HL-60 (cell line): ENCODE data around the gene BABAM2.

Experiments
- DNase-seq, 2 experiments: peaks; one replicate each; pipeline ENCODE4 v3.0.0-alpha.2; 2010 to 2020; ENCODE audit warnings: low read depth in 1 of 2, low spot score in 1 of 2
- H3K27ac ChIP-seq: fragments of 250-450 bp; sonication (Bioruptor Pico); replicated peaks from 2 replicates; pipeline ENCODE4 v1.5.1; 2020; ENCODE audit warnings: mild to moderate bottlenecking, moderate library complexity
- H3K27me3 ChIP-seq: fragments of 250-450 bp; sonication (Bioruptor Pico); 2 replicates; pipeline ENCODE4 v1.5.1; 2021; ENCODE audit warnings: mild to moderate bottlenecking, moderate library complexity; ENCODE audit not compliant: insufficient read depth, poor library complexity, severe bottlenecking
- H3K4me3 ChIP-seq: replicated peaks from 2 replicates; pipeline ENCODE4 v1.5.1; 2011; ENCODE audit warnings: mild to moderate bottlenecking, control low read depth, low read length; ENCODE audit not compliant: insufficient read depth
- CTCF ChIP-seq: IDR thresholded peaks from one replicate; pipeline ENCODE4 v1.5.1; 2011; ENCODE audit warnings: low read length, control low read depth, inconsistent platforms; ENCODE audit not compliant: insufficient read depth
- GABPA ChIP-seq: IDR thresholded peaks from 2 replicates; pipeline ENCODE4 v1.6.1; 2012; ENCODE audit warnings: low read depth
- POLR2AphosphoS5 ChIP-seq: IDR thresholded peaks from 2 replicates; pipeline ENCODE4 v1.6.1; 2012; ENCODE audit warnings: low read depth
- REST ChIP-seq: IDR thresholded peaks from 2 replicates; pipeline ENCODE4 v1.6.1; 2012; ENCODE audit warnings: low read depth; ENCODE audit not compliant: insufficient replicate concordance
- SPI1 ChIP-seq: IDR thresholded peaks from 2 replicates; pipeline ENCODE4 v1.6.1; 2012; ENCODE audit warnings: low read depth, mild to moderate bottlenecking, borderline replicate concordance

BABAM2 gene

GRCh38 chr2:28038722-28039121 is 148.2 kb downstream of the BABAM2 start:
- H3K27ac ChIP-seq, result no peak overlapping the region
- DNase-seq, result no peak
- no peak overlapping the region for H3K4me3 ChIP-seq
- TF ChIP-seq CTCF, result no peak
- no peak for TF ChIP-seq REST
- TF ChIP-seq SPI1, result no peak
- TF ChIP-seq GABPA, result no peak
- no peak for TF ChIP-seq POLR2AphosphoS5
- no peaks in the 10 kb centered on the region for H3K27me3 ChIP-seq

DNA sequence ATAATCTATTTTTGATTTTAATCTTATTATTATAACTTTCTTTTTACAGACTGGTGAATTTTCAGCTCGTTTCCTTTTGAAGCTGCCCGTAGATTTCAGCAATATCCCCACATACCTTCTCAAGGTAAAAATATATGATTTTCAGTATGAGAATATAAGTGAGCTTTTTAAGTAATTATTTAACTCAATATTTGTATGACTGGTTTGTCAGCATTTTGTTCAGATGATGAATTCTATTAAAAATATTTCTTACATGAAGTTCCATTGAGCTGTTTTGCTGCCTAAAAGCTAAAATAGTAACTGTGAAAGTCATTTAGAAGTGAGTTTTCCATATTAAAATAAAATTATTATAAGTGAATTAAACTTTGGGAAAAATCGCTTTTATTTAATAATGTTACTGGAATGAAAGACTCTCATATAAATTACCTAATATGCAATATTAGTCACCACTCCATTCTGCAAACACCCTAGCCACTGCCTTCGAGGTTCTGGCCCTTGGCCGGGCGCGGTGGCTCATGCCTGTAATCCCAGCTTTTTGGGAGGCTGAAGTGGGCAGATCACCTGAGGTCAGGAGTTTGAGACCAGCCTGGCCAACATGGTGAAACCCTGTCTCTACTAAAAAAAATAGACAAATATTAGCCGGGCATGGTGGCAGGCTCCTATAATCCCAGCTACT is 155.3 kb downstream of the BABAM2 start:
- Histone ChIP-seq H3K4me3 (no peak overlapping the region), H3K27ac (no peak overlapping the region), H3K27me3 (no peaks in the 10 kb centered on the region)
- no peak for DNase-seq
- TF ChIP-seq GABPA (no peak), CTCF (no peak), POLR2AphosphoS5 (no peak), SPI1 (no peak)

- Histone ChIP-seq H3K4me3 (no peak overlapping the region), H3K27me3 (no peaks in the 10 kb centered on the region), H3K27ac (no peak overlapping the region)
- no peak for TF ChIP-seq SPI1
- no peak for TF ChIP-seq GABPA
- TF ChIP-seq CTCF, result no peak
- no peak for TF ChIP-seq REST
- TF ChIP-seq POLR2AphosphoS5, result no peak
- no peak for DNase-seq
These were observed 156.4 kb downstream of the BABAM2 start for GRCh38 chr2:28046921-28047320.

DNA sequence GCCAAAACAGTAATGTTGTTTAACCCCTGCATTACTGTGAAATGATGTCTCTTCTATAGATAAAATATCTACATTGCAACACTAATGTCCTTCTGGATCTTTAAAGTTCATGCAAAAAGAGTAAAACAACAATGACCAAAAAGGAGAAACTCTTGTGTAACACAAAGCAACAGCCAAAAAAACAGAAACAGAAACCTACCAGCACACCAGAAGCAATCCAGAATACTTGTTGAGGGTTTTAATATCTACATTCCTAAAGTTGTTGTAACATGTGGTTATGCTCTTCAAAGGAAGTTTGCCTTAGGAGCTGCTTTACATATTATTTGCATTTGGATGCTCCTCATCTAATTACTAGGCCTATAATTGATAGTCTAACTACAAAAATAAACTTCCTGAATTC is 157.2 kb downstream of the BABAM2 start:
- 0 out of 2 replicates have a peak overlapping the region, but pooled peaks have one; percentile 19 for H3K27ac ChIP-seq
- H3K4me3 ChIP-seq, result no peak overlapping the region
- TF ChIP-seq POLR2AphosphoS5 (no peak), SPI1 (no peak), GABPA (no peak), CTCF (no peak), REST (no peak)
- peak in 1 of 2 experiments; percentile 8 for DNase-seq
- no peaks in the 10 kb centered on the region for H3K27me3 ChIP-seq
